OCI-LY7 (cell line): Measurements from ENCODE around the gene ERN1.

Source experiments
- EZH2phosphoT487 ChIP-seq: fragments of 200-600 bp; sonication (generic); IDR thresholded peaks from 2 replicates; pipeline ENCODE4 v1.6.1; 2018; ENCODE audit warnings: low read depth, borderline replicate concordance, mild to moderate bottlenecking, mixed run types, antibody characterized with exemption, low read length, moderate library complexity, mixed read lengths
- TF ChIP-seq, protein P1 (sequence below): fragments of 200-600 bp; sonication (generic); conservative IDR thresholded peaks from 2 replicates; pipeline ENCODE4 v1.5.1; 2014; ENCODE audit warnings: mild to moderate bottlenecking, antibody characterized with exemption, low read length, moderate library complexity, mixed read lengths

GRCh38 chr17:64162554-64162953 lies 32.6 kb upstream of the ERN1 start:
- TF ChIP-seq, protein P1, sequence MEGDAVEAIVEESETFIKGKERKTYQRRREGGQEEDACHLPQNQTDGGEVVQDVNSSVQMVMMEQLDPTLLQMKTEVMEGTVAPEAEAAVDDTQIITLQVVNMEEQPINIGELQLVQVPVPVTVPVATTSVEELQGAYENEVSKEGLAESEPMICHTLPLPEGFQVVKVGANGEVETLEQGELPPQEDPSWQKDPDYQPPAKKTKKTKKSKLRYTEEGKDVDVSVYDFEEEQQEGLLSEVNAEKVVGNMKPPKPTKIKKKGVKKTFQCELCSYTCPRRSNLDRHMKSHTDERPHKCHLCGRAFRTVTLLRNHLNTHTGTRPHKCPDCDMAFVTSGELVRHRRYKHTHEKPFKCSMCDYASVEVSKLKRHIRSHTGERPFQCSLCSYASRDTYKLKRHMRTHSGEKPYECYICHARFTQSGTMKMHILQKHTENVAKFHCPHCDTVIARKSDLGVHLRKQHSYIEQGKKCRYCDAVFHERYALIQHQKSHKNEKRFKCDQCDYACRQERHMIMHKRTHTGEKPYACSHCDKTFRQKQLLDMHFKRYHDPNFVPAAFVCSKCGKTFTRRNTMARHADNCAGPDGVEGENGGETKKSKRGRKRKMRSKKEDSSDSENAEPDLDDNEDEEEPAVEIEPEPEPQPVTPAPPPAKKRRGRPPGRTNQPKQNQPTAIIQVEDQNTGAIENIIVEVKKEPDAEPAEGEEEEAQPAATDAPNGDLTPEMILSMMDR, result no peak
- no peak for TF ChIP-seq EZH2phosphoT487
